Left lung (tissue), 14 donors: ENCODE results near the gene PFN1. TPM values are rescaled to one million over a fixed set of nuclear protein-coding genes. Genes with fewer than 3 reads are reported as not detected.

ENCODE experiments used
- ATAC-seq: fragments of 200-7000 bp; cut with Tn5 transposase; one replicate; pipeline ENCODE4 v1.9.1; 2020; ENCODE audit warnings: moderate library complexity
- DNase-seq, 4 donors: peaks; one replicate each; pipeline ENCODE4 v3.0.0-alpha.2; 2013 to 2020
- H3K27ac ChIP-seq, 2 donors: fragments of 200-600 bp; sonication (generic) in 1 of 2; one replicate each; pipeline versions ENCODE4 v1.5.0 to v1.8.0; 2020 to 2021
- H3K27me3 ChIP-seq, 2 donors: fragments of 200-600 bp; sonication (generic) in 1 of 2; one replicate each; pipeline versions ENCODE4 v1.5.0 to v1.8.0; 2020 to 2021
- H3K36me3 ChIP-seq, 2 donors: fragments of 200-600 bp; sonication (generic) in 1 of 2; one replicate each; pipeline versions ENCODE4 v1.5.0 to v1.8.0; 2020 to 2021
- H3K4me1 ChIP-seq, 2 donors: fragments of 200-600 bp; one replicate each; pipeline ENCODE4 v1.8.0; 2021
- H3K4me3 ChIP-seq, 2 donors: fragments of 200-600 bp; sonication (generic) in 1 of 2; one replicate each; pipeline versions ENCODE4 v1.5.0 to v1.8.0; 2020 to 2021; ENCODE audit warnings: mild to moderate bottlenecking in 1 of 2
- H3K9me3 ChIP-seq, 2 donors: fragments of 200-600 bp; sonication (generic) in 1 of 2; one replicate each; pipeline versions ENCODE4 v1.5.0 to v1.8.0; 2020 to 2021
- CTCF ChIP-seq, 2 donors: fragments of 200-600 bp; sonication (generic) in 1 of 2; IDR thresholded peaks; one replicate each; pipeline versions ENCODE4 v1.5.0 to v1.8.0; 2021; ENCODE audit warnings: antibody characterized with exemption in 2 of 2
- intact Hi-C, 2 donors: fragments of 100-400 bp; cut with DNase I; formaldehyde crosslinking; loops; one replicate each; pipeline versions ENCODE4 v1.11.2 to v1.14.2; 2022
- long read RNA-seq, 12 donors: library from polyadenylated mRNA in 2 of 12; unstranded in 2 of 12; transcript quantifications; one replicate each; pipeline ENCODE4 v2.0.0 and lab custom pipeline, GENCODE V29; 2019 to 2026
- polyA plus RNA-seq, 6 donors: library from polyadenylated mRNA; unstranded; fragments of 120-200 nt; gene quantifications; one replicate each; pipeline ENCODE4 v1.2.1, GENCODE V29; 2013; ENCODE audit not compliant: insufficient read length in 6 of 6
- total RNA-seq, 2 donors: library from RNA; stranded (reverse); fragmentation: NEBNext Ultra II Directional; extraction: Animal tissue kit (Norgen Biotek cat#: 25700); gene quantifications; one replicate each; pipeline ENCODE4 v1.2.1, GENCODE V29; 2021
- donor health status: DM: no; HTN: yes; CAD: no.
- donor health status: DM: no; HTN: no; CAD: no.

PFN1 gene
- total RNA-seq (100 to 1,000 TPM; 619 to 987 TPM), polyA plus RNA-seq (100 to 1,000 TPM; 337 to 506 (median 415) TPM)
- long read RNA-seq, donor 1, transcript PFN1-203 (2 exons, 1,173 nt), result minor isoform, 115 of 838 reads
- long read RNA-seq, donor 1, transcript PFN1-201 (3 exons, 1,291 nt), result major isoform, 675 of 838 reads
- long read RNA-seq, donor 1, partial matches to known transcripts, result 19 of 838 reads
- long read RNA-seq, donor 1, other reads (novel, unspliced or antisense), result 29 of 838 reads
- long read RNA-seq, donor 2, transcript PFN1-203 (2 exons, 1,173 nt), result minor isoform, 122 of 763 reads
- long read RNA-seq, donor 2, transcript PFN1-201 (3 exons, 1,291 nt), result major isoform, 591 of 763 reads
- long read RNA-seq, donor 2, partial matches to known transcripts, result 14 of 763 reads
- long read RNA-seq, donor 2, other reads (novel, unspliced or antisense), result 36 of 763 reads
- long read RNA-seq, donor 3, transcript PFN1-201 (3 exons, 1,291 nt), result major isoform, 452 of 515 reads
- long read RNA-seq, donor 3, transcript PFN1-203 (2 exons, 1,173 nt), result minor isoform, 48 of 515 reads
- long read RNA-seq, donor 3, partial matches to known transcripts, result 5 of 515 reads
- long read RNA-seq, donor 3, other reads (novel, unspliced or antisense), result 10 of 515 reads
- long read RNA-seq, donor 4, transcript PFN1-203 (2 exons, 1,173 nt), result minor isoform, 12 of 569 reads
- long read RNA-seq, donor 4, transcript PFN1-201 (3 exons, 1,291 nt), result major isoform, 547 of 569 reads
- long read RNA-seq, donor 4, partial matches to known transcripts, result 5 of 569 reads
- long read RNA-seq, donor 4, other reads (novel, unspliced or antisense), result 5 of 569 reads
- long read RNA-seq, donor 5, transcript PFN1-201 (3 exons, 1,291 nt), result major isoform, 480 of 579 reads
- long read RNA-seq, donor 5, transcript PFN1-203 (2 exons, 1,173 nt), result minor isoform, 69 of 579 reads
- long read RNA-seq, donor 5, partial matches to known transcripts, result 10 of 579 reads
- long read RNA-seq, donor 5, other reads (novel, unspliced or antisense), result 20 of 579 reads
- long read RNA-seq, donor 6, transcript PFN1-201 (3 exons, 1,291 nt), result major isoform, 363 of 453 reads
- long read RNA-seq, donor 6, transcript PFN1-203 (2 exons, 1,173 nt), result minor isoform, 70 of 453 reads
- long read RNA-seq, donor 6, partial matches to known transcripts, result 9 of 453 reads
- long read RNA-seq, donor 6, other reads (novel, unspliced or antisense), result 11 of 453 reads
- long read RNA-seq, donor 7, transcript PFN1-203 (2 exons, 1,173 nt), result minor isoform, 21 of 271 reads
- long read RNA-seq, donor 7, transcript PFN1-201 (3 exons, 1,291 nt), result major isoform, 239 of 271 reads
- long read RNA-seq, donor 7, partial matches to known transcripts, result 5 of 271 reads
- long read RNA-seq, donor 7, other reads (novel, unspliced or antisense), result 6 of 271 reads
- long read RNA-seq, donor 8, transcript PFN1-201 (3 exons, 1,291 nt), result major isoform, 443 of 528 reads
- long read RNA-seq, donor 8, transcript PFN1-203 (2 exons, 1,173 nt), result minor isoform, 68 of 528 reads
- long read RNA-seq, donor 8, partial matches to known transcripts, result 5 of 528 reads
- long read RNA-seq, donor 8, other reads (novel, unspliced or antisense), result 12 of 528 reads
- long read RNA-seq, donor 9, partial matches to known transcripts, result 0 of 3 reads
- long read RNA-seq, donor 9, other reads (novel, unspliced or antisense), result 0 of 3 reads
- long read RNA-seq, donor 10, transcript PFN1-201 (3 exons, 1,291 nt), result major isoform, 918 of 930 reads
- long read RNA-seq, donor 10, partial matches to known transcripts, result 0 of 930 reads
- long read RNA-seq, donor 10, other reads (novel, unspliced or antisense), result 8 of 930 reads
- long read RNA-seq, donor 11, result 0 reads
- long read RNA-seq, donor 12, transcript PFN1-203 (2 exons, 1,173 nt), result minor isoform, 55 of 457 reads
- long read RNA-seq, donor 12, transcript PFN1-201 (3 exons, 1,291 nt), result major isoform, 379 of 457 reads
- long read RNA-seq, donor 12, partial matches to known transcripts, result 14 of 457 reads
- long read RNA-seq, donor 12, other reads (novel, unspliced or antisense), result 9 of 457 reads

- Histone ChIP-seq H3K9me3 (no peaks in the 10 kb centered on the region), H3K4me3 (peak within 1 kb of the TSS; percentile 87 to 100), H3K36me3 (peaks cover 0 to 40% of the 10 kb centered on the region in 2 donors), H3K27ac (peak within 1 kb of the TSS; percentile 99 to 100), H3K27me3 (no peaks in the 10 kb centered on the region), H3K4me1 (peaks cover 21 to 57% of the 10 kb centered on the region in 2 donors)
- peak; percentile 79 for ATAC-seq
- TF ChIP-seq CTCF (IDR thresholded peaks at IDR 0.05), result no peak
- DNase-seq, result peak; percentile 93 to 94 (median 94)
- intact Hi-C loops, result no loop called here
These were observed at the start of gene PFN1 for GRCh38 chr17:4948166-4948930. Gene PFN1, minus strand, starts transcription at chr17:4948530. Its CDS starts 136 bp downstream, at chr17:4948394.

GRCh38 chr17:4997302-4998026 lies 49.1 kb upstream of the PFN1 start, which contains the start of the genes INCA1 and KIF1C:
Gene INCA1, minus strand, starts transcription at chr17:4997522. Its CDS starts 3,085 bp downstream, at chr17:4994437.
Gene KIF1C, plus strand, starts transcription at chr17:4997950. Its CDS starts 2,297 bp downstream, at chr17:5000247.
- Histone ChIP-seq H3K4me1 (peaks cover 15 to 37% of the 10 kb centered on the region in 2 donors), H3K4me3 (peak within 1 kb of the TSS; percentile 90 to 99), H3K27me3 (no peaks in the 10 kb centered on the region), H3K36me3 (peaks cover 0 to 18% of the 10 kb centered on the region in 2 donors), H3K9me3 (no peaks in the 10 kb centered on the region), H3K27ac (peak within 1 kb of the TSS; percentile 86 to 92)
- peak; percentile 96 for ATAC-seq
- intact Hi-C loops, result no loop called here
- TF ChIP-seq CTCF (IDR thresholded peaks at IDR 0.05), result peak in 1 of 2 donors; percentile 50
- DNase-seq, result peak; percentile 94 to 99 (median 96)

- Histone ChIP-seq H3K4me1 (peaks cover 6 to 21% of the 10 kb centered on the region in 2 donors), H3K27me3 (no peaks in the 10 kb centered on the region), H3K4me3 (no peak overlapping the region), H3K36me3 (no peaks in the 10 kb centered on the region), H3K27ac (no peak overlapping the region), H3K9me3 (no peaks in the 10 kb centered on the region)
- TF ChIP-seq CTCF (IDR thresholded peaks at IDR 0.05), result no peak
- no peak for DNase-seq
- no peak for ATAC-seq
- intact Hi-C loops, result no loop called here
These were observed 45.8 kb upstream of the PFN1 start for GRCh38 chr17:4994081-4994595.
